Coronary artery (tissue), 2 donors: ENCODE measurements around the gene PLEKHG3.

Experiments
- DNase-seq: peaks from one replicate; pipeline ENCODE4 v3.0.0-alpha.2; 2017; ENCODE audit warnings: low spot score
- H3K27ac ChIP-seq, 2 donors: fragments of 200-600 bp; sonication (generic); one replicate each; pipeline ENCODE4 v1.5.1; 2016 to 2019
- H3K4me3 ChIP-seq: fragments of 200-600 bp; sonication (generic); 2 replicates; pipeline ENCODE4 v1.5.1; 2016; ENCODE audit warnings: mild to moderate bottlenecking, moderate library complexity
- TF ChIP-seq, protein P1 (sequence below): fragments of 200-600 bp; sonication (generic); IDR thresholded peaks from one replicate; pipeline ENCODE4 v1.5.1; 2019; ENCODE audit warnings: antibody characterized with exemption

The PLEKHG3 gene

DNA sequence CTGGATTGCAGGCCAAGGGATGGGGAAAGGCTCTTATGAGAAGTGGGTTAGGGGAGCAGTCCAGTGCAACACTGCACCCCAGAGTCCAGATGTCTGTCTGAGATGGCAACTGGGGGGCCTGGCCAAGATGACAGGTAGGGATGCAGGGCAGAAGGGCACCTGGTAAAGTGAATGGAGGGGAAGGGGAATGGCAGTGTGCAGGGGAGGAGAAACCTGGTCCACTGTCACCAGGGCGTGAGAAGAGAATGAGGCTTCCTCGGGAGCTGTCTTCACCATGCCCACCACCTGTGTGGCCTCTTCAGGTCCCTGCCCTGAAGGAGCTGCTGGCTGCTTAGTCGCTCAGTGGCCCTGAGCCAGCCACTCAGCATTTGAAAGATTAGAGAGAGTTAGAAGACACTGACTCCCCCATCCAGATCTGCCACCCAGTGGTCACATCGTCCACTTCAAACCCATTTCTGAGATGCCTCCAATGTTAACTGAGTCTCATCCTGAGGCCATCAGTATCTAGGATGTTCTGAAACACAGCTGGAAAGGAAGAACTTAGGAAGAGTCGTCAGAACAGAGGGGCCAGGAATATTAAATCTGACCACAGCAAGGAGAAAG lies 57.3 kb downstream of the PLEKHG3 start:
- DNase-seq = no peak
- peak overlapping the region; percentile 29 for H3K4me3 ChIP-seq
- TF ChIP-seq, protein P1, sequence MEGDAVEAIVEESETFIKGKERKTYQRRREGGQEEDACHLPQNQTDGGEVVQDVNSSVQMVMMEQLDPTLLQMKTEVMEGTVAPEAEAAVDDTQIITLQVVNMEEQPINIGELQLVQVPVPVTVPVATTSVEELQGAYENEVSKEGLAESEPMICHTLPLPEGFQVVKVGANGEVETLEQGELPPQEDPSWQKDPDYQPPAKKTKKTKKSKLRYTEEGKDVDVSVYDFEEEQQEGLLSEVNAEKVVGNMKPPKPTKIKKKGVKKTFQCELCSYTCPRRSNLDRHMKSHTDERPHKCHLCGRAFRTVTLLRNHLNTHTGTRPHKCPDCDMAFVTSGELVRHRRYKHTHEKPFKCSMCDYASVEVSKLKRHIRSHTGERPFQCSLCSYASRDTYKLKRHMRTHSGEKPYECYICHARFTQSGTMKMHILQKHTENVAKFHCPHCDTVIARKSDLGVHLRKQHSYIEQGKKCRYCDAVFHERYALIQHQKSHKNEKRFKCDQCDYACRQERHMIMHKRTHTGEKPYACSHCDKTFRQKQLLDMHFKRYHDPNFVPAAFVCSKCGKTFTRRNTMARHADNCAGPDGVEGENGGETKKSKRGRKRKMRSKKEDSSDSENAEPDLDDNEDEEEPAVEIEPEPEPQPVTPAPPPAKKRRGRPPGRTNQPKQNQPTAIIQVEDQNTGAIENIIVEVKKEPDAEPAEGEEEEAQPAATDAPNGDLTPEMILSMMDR = no peak
- H3K27ac ChIP-seq = peak overlapping the region; percentile 67 to 93

DNA sequence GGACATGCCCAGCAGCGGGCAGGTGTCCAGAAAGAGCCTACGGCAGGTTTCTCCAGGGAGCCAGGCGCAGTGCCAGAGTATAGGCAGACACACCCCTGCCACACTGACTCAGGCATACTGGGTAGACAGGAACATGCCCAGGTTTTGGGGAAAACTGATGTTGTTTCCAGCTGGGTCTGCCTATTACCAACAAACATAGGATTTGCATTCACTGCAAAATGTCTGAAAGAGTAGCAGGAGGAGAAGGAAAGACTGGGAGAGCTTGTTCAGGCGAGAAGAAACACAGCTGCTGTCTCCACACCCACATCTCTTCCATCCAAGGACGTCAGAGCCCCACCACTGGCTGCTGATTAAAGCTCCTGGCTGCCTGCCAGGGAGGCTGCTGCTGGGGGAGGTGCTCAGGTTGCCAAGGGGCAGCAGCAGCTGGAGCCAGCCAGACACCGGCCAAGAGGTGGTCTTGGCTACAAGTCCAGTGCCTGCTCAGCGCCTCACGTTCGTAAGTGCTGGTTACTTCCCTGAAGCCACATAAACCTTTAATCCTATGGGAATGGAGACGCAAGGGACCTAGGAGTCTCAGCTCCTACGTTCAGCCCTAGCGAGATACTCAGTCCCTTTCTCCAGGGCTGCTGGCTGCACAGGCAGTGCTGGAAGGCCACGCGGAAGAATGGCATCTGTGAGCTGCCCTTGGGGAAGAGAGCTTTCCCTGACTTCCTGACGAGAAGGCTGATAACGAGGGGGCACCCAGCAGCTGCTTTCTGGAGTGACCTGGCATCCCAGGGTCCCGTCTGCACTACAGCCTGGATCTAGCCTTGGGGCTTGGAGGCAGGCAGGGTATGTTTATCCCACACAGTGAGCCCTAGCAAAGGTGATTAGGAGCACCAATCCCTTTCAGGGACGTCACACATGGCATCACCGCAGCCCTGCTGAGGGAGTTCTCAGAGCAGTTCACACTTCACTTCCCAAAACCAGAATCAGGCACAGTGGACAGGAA lies 58.1 kb downstream of the PLEKHG3 start:
- TF ChIP-seq, protein P1 = no peak
- H3K4me3 ChIP-seq = peak overlapping the region; percentile 29
- peak overlapping the region; percentile 67 to 93 for H3K27ac ChIP-seq
- peak; percentile 92 for DNase-seq

DNA sequence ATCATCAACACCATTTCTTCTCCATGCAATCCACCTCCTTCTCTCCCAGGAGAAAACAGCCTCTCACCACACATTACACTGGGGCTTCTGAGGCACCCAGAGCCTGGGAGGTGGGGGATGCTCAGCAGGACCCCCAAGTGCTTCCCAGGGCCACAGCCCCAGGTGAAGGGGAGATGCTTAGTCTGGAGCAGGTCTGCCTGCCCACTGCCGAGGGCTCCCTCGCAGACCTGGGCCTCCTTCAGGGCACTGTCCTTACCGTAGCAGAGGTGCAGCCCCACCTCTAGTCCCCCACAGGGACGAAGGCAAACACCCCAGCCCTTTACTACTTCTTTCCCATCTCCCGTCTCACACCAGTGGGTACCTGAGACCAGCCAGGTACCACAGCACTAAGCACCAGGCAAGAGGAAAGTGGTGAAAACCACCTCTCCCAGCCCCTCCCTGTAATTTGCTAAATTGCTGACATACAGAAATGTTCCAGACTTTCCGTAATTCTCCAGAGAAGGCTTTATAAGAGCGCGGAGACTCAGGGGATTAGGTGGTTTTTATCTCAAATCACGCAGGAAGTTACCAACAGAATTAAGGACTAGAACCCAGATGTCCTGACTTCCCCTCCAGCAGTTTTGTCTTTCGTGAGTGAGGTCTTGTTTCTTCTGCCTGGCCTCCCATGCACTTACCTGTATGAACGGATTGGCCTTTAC lies 59.0 kb downstream of the PLEKHG3 start:
- TF ChIP-seq, protein P1 = no peak
- Histone ChIP-seq H3K27ac (peak overlapping the region; percentile 67 to 93), H3K4me3 (no peak overlapping the region)
- DNase-seq = no peak

DNA sequence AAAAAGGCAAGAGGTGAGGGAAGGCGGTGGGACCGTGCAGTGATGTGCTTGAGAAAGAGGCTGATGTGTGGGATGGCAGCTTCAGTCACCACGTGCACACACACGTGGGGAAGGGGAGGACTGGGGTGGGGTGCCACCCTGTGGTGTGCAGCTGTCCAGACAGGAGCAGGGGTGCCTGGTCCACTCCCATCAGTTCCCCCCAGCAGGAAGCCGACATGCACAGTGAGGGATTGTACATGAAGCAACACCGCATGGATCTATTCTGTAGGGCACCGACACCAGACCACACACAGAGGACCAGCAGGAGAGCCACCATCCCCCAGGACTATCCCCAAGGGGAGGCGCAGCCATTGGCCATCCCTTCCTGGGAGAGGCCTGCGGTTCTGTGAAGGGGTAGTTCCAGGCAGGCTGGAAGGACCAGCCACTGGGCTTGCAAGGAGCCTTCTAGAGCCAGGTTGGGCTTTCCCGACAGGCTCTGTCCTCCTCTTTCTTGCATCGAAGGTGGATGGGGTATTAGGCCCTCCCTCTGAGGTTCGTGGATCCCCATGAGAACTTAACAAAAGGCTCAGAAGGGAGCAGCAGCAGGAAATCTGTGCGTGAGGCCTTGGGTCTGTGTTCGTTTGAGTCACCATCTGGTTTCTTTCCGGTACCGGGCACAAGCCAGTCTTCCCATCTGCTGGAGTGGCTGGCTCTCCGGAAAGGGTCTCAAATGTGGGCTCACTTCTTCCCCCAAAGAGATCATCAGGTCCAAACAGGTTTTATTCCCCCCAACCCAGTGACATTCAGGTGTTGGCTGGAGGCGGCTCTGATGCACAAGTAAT lies 59.8 kb downstream of the PLEKHG3 start:
- no peak for DNase-seq
- peak overlapping the region; percentile 60 for H3K4me3 ChIP-seq
- TF ChIP-seq, protein P1 = no peak
- peak overlapping the region; percentile 67 to 93 for H3K27ac ChIP-seq

DNA sequence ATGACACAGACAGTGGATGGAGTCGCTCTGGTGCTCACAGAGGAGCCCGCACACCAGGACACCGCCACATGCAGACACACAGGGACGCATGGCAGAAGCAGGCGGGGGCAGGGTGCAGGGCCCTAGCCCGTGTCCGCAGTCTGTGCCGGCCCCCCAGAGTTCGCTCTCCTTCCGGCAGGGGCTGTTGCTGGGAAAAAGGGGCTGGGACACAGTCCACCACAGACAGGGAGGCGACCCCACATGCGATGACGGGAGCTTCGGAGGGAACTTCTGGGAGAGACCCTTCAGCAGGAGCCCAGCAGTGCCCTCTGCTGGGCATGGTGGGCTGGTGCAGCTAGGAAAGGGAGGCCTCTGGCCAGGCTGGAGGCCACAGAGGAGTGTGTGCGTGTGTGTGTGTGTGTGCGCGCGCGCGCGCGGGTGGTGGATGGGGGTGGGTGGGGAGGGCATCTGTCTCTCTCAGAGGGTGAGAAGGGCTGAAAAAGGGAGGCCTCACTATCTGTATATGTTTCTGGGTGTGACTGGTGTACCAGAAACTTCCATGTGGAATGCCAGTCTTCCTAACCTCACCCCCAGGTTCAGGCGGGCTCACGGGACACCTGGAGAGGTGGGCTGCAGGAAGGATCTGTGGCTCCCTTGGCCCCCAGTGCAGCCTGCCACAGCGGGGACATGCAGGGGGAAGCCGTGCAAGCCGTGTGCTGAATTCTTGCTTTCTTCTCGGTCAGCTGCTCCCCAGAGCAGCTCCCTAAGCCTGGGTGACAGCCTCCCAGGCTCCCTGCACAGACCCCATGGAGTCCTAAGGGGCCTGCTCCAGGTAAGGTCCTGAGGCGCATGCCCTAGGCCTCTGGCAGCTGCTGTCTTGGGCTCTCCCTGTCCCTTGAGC lies 60.7 kb downstream of the PLEKHG3 start:
- Histone ChIP-seq H3K27ac (peak overlapping the region; percentile 67 to 93), H3K4me3 (peak overlapping the region; percentile 60)

More for the DNA sequence above, 60.7 kb downstream of the PLEKHG3 start:
- TF ChIP-seq, protein P1 = peak; percentile 96
- peak; percentile 90 for DNase-seq
